Activated T-cell treated with anti-CD3 and anti-CD28 coated beads for 48 hours (primary cell): Measurements from ENCODE around the gene HEXIM2.

Source experiments
- DNase-seq: peaks from one replicate; pipeline ENCODE4 v3.0.0-alpha.2; 2020; ENCODE audit warnings: low read depth

HEXIM2 gene

DNA sequence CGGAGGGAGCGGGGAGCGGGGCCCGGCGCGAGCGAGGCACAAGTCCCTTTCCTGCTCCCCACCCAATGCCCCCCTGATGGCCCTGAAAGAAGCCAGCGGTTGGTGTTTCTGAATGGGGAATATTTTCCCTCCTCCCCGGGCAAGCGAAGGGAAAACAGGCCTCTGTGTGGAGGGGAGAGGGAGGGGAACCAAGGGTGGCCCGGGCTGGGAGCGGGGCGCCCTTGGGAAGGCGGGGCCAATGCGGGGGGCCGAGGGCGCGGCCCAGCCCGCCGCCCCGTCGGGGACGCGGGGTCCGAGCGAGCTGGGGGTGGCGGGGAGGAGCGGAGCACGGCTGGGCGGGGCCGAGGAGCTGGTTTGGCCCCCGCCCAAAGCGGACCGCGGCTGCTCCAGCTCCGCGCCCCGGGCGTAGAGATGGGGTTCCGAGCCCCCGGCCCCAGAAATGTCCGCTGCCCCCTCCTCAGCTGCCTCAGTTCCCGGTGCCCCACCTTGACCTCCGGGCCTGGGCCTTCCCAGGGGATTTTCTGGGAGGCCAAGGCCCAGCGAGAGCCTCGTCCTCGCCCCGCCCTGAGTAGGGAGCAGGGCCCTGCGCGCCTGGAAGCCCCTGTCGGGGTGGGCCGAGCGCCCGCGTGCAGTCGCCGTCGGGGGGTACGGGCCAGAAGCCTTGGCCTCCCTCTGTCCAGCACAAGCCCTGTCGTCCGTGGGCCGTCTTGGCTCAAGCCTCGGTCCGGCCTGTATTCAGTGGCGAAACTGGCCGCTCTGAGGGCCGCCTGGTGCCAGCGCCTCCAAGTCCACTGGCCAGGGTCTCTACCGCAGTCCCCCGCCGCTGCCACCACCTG lies 17.3 kb upstream of the HEXIM2 start:
- no peak for DNase-seq

DNA sequence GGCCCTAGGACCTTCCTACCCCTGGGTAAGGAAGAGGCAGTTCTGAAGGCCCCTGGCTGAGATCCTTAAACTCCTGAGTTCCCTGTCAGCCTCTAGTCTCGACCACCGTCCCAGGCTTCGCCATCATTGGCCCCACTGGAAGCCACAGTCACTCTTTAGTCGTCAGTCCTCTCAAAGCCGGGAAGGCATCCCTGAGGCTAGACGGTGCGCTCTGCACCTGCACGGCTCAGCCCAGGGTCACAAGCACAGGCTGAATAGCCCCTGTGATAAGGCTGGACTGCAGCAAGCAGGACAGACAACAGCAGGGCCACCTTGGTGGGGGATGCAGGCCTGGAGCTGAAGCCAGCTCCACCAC lies 16.7 kb upstream of the HEXIM2 start:
- DNase-seq: no peak

DNA sequence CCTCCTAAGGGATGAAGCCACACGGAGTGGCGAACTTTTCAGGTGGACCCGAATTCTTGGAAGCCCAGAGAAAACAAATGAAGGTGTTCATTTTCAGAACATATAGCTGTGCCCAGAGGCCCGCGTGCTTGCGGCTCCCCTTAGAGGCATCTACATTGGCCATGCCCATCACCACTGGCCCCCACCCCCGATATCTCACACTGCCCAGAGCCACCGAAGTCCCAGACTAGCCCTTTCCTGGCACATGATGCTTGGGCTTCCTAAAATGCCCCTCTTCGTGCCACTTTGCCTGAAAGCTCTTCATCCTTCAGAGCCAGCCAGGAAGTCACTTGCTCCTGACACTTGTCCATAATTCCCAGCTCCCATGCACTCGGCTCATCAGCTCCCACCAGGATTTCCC lies 15.5 kb upstream of the HEXIM2 start:
- DNase-seq: no peak

DNA sequence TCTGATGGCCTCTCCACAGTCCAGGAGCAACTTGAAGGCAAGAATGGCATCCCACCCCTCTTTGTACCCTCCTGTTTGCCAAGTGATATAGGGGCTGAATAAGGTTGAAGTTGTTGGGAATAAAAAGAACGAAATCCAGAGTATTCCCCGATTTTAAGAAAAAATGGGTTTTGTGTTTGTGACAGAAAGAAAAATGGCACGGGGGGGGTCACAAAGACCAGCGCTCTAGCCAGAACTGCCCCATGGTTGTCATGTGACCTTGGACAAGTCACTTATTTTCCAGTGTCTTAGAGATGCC lies 15.1 kb upstream of the HEXIM2 start:
- DNase-seq: no peak

DNA sequence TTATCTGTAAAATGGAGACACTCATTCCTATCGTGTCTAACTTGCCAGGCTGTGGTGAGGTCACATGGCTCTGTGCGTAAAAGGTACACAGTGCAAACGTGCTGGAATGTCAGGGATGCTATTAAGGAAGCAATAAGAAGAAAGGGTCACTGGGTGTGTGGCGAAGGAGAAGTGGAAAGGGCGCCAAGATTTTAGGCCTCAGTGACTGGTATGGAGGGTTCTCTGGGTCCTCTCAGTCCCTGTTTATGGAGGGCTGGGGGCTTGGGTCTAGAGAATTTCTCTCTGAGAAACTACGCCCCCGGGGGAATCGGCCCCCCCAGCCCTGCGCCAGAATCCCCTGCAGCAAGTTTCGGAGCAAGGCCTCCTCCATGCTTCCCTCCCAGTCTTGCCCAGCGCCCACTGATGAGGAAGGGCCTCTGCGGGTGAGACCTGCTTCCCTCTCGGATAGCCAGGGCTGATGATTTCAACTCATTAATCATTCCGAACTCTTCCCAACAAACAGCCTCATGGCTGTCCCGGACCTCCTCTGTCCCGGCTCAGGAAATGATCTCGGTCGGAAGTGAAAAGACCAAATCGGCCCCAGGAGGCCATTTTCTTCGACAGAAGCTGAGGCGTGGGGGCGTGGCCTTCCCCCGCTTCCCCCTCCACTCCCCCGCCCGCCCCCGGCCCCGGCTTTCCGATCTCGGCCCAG lies 14.6 kb upstream of the HEXIM2 start:
- DNase-seq: no peak

DNA sequence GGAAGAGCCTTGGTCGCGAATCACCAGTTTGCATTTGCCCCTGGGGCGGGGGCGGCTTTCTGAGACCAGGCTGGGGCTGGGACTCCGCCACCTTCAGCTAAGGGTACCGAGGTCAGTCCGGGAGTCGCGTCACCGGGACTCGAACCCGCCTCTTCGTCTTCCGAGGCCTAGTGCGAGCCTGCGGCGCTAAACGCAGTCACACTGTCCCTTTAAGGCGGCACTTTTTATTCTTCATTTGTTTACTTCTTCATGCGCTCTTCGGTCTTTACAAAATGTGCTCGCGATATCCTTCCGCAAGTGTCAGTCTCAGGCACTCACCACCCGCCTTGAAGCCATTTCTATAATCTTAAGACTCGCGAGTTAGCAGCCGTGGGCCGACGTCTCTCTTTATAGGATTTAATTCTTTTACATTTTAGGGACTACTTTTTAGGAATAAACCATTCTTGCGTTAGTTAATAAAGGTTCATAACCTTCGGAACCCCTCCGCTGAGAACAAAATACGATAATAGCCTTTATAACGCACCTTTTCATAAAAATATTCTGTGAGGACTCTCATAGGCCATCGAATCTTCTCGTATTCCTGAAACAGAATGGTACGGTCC lies 14.0 kb upstream of the HEXIM2 start:
- DNase-seq: peak; percentile 79

DNA sequence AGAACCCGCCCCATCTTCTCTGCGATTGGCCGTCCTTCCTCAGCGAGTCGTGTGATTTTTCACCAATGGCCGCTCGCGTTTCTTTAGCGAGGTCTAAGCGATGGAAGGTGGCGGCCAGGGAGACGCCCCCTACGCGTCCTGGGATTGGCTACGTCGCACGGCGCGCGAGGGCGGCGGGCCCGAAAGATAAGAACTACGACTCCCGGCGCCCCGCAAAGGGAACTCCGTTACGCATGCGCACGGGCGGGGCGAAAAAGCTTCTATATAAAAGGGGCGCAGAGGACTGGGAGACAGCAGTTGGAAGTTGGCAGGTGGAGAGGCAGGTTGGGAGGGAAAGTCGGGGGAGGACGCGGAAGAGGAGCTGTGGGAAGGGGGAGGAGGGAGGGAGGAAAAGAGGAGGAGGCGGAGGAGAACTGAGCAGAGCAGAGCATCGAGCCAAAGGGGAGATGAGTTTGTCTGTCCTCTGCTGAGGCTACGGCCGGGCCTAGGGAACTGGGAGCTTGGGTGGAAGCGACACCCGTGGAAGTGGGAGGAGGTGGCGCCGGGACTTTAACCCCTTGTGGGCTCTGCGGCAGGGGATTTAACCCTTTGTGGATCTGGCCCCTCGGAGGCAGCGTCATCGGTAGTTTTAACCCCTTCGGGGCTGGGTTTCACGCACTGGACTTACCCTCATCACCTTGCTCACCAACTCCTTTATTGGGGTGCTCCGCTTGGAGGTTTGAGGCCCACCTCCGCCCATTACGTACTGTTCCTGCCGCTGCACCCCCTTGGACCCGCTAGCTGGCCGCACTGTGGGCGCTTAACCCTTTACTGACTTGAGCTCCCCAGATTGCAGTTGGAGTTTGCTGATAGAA lies 13.3 kb upstream of the HEXIM2 start, which contains the start of gene HEXIM1:
Gene HEXIM1 (plus strand): TSS at position 293 of the 854 bp plus-strand sequence. CDS start 716 bp downstream, outside the sequence.
- DNase-seq: peak; percentile 98

DNA sequence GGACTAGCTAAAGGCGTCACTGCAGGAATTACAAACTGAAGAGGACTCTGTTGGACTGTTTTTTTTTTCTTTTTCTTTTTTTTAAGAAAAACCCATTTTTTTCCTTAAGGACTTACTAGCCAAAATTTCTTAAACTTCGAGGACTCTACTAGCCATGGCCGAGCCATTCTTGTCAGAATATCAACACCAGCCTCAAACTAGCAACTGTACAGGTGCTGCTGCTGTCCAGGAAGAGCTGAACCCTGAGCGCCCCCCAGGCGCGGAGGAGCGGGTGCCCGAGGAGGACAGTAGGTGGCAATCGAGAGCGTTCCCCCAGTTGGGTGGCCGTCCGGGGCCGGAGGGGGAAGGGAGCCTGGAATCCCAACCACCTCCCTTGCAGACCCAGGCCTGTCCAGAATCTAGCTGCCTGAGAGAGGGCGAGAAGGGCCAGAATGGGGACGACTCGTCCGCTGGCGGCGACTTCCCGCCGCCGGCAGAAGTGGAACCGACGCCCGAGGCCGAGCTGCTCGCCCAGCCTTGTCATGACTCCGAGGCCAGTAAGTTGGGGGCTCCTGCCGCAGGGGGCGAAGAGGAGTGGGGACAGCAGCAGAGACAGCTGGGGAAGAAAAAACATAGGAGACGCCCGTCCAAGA lies 12.5 kb upstream of the HEXIM2 start:
- DNase-seq: peak; percentile 71

DNA sequence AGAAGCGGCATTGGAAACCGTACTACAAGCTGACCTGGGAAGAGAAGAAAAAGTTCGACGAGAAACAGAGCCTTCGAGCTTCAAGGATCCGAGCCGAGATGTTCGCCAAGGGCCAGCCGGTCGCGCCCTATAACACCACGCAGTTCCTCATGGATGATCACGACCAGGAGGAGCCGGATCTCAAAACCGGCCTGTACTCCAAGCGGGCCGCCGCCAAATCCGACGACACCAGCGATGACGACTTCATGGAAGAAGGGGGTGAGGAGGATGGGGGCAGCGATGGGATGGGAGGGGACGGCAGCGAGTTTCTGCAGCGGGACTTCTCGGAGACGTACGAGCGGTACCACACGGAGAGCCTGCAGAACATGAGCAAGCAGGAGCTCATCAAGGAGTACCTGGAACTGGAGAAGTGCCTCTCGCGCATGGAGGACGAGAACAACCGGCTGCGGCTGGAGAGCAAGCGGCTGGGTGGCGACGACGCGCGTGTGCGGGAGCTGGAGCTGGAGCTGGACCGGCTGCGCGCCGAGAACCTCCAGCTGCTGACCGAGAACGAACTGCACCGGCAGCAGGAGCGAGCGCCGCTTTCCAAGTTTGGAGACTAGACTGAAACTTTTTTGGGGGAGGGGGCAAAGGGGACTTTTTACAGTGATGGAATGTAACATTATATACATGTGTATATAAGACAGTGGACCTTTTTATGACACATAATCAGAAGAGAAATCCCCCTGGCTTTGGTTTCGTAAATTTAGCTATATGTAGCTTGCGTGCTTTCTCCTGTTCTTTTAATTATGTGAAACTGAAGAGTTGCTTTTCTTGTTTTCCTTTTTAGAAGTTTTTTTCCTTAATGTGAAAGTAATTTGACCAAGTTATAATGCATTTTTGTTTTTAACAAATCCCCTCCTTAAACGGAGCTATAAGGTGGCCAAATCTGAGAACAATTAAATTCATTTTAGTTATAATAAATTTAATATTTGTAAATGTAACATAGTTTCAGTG lies 11.7 kb upstream of the HEXIM2 start:
- peak; percentile 36 for DNase-seq

DNA sequence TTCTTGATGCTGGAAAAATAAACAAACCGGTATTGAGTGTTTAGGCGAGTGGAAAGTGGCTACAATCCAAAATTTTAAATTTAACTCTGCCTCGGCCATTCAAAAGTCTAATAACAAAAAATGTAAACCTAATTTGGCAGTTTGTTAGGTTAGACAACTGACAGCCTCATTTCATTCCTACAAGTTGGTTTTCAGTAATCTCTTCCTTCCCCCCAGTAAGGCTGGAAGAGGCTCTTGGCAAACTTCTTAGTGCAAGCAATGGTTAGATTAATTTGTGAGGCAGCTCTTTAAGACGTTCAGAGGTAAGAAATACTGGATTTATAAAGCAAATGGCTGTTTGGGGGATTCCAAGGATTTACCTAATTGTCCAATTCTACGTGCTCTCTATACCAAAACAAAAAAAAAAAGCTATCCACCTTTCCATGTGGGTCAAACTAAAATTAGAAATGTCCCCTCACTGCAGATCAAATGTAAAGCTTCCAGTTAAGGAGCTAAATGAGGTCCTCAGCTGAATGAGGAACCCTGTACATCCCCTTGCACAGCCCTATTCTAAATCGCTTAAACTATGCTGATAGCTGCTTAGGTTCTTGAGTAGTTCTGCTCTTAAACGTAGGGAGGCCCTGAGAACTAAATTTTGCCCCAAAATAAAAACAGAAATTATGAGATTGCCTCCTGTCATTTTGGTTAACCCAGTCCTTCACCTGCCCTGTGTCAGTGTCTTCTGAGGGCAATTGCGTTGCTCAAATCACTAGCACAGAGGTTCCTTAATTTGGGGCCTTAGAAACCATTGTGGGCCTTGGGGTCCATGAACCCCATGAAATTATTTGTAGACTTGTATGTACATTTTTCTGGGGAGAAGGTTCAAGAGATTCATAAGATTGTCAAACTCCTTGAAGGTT lies 10.5 kb upstream of the HEXIM2 start:
- no peak for DNase-seq

DNA sequence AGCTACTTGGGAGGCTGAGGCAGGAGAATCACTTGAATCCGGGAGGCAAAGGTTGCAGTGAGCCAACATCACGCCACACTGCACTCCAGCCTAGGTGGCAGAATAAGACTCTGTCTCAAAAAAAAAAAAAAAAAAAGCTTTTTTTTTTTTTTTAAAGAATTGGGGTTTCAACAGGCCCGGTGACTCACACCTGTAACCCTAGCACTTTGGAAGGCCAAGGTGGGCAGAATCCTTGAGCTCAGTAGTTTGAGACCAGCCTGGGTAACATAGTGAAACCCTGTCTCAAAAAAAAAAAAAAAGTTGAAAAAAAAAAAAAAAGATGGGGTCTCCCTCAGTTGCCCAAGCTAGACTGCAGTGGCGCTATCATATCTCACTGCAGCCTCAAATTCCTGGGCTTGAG lies 6.6 kb upstream of the HEXIM2 start:
- no peak for DNase-seq

DNA sequence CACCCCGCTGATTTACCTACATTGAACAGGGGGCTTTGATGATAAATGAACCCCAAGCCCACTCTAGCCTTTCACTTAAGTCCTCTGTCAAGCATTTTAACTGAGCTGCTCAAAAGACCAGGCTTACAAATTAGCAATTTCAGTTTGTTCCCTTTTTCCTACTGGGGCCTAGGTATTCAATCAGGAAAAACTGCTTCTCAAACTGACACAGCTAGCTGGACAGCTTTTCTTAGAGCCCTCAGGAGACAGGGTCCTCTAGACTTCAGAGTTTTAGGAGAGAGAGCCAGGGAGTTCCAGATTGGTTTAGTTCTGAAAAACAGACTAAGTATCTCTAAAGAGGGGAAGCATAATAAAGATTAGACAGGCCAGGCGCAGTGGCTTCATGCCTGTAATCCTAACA lies 6.2 kb upstream of the HEXIM2 start:
- no peak for DNase-seq

DNA sequence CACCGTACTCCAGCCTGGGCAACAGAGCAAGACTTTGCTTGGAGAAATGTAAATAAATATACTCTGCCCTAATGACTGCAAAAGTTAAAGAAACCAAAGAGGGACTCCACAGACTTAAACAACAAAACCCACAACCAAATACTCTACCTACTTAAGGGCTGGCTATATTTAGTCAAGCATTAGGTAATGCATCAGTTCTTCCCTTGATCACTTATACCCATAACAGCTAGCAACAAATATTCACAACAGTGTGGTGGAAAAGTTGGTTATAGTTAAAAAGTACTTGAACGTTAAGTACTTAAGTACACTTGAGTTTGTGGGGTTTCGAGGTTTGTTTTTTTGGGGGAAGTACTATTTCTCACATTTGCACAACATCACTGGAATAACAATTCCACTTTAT lies 5.4 kb upstream of the HEXIM2 start:
- no peak for DNase-seq

DNA sequence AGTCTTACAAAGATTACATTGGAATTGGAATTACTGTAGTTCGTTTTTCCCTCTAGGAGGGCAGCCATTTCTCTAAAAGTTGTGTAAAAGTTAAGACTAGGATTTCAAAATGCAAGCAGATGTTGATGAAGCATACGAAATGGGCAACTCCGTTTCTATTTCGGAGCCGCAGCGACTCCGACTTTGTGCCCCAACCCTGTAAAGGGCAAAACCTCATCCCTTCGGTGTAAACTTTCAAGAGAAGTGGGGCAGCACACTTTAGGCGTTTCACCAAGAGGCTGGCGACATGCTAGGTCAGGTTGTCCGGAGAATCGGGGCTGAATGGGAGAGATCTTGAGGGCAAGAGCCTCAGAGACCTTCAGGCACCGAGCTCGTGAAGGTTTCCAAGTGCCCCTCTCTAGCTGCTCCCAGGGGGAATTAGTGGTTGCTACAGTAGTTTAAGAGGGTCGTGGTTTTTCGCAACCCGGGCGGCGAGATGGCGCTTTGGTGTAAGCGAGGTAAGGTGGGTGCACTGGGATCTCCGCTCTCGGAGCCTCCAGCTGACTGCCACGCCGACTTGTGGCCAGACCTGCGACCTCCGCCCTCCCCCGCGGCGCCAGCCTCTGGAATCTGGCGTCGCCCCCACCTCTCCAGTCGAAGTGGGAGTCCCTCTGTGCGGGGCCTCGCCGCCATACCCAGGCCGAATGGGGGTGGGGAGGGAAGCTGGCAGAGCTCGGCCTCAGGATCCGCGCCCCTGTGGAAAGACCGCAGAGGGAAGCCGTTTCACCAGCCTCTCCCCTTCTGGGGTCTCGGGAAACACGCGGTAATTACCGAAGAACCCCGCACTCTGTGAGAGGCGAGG lies 1.0 kb upstream of the HEXIM2 start:
- peak; percentile 41 for DNase-seq

DNA sequence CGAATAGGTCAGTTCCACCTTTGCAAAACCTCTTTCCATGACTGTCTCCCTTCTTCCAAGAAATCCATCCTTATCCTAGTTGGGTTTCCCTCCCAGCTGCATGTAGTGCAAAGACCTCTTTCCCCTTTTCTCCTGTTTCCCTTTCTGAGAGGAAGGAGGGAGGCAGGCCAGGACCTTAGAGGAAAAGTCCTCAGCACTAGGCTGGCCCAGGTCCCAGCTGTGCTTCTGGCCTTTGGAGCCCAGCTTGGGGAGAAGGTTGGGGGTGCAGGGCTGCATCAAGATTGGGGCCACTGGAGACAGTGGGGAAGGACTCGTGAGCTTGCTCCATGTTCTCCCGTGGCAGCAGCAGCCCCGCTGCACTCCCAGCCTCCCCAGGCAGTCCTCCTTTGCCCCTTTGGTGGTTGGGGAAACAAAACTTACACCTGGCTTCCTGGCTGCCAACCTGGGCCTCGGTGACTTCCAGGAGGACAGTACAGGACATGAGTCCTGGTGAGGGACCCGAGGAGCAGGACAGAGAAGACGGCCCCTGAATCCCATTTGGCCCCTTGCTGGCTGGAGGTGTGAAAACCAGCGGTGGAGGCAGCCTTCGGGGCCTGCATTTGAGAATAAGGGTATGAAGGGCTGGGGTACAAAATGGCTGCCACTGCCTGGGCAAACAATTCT lies 481 bp downstream of the HEXIM2 start:
- no peak for DNase-seq

DNA sequence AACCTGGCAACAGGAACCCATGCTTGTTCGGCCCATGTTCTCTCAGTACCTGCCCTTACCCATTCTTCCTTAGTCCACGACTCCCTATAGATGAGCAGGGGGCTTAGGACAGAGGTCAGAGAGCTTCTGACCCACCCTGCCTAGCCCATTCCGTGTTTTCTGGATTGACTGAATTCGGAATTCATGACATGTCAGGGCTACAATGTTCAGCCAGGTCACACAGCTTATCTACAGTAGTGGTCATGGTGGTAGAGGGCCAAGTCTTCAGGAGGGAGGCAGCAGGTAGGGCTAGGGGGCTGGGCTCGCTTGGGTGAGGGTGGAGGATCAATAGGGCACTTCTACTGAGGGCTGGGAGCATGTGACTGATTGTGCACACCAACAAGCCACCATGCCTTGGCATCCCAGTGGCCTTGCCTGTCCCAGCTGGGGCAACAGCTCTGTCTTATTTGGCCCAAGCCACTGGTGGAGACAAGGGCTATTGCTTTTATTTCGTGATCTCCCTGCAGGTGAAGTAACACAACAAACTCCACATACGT lies 3.1 kb downstream of the HEXIM2 start:
- no peak for DNase-seq

DNA sequence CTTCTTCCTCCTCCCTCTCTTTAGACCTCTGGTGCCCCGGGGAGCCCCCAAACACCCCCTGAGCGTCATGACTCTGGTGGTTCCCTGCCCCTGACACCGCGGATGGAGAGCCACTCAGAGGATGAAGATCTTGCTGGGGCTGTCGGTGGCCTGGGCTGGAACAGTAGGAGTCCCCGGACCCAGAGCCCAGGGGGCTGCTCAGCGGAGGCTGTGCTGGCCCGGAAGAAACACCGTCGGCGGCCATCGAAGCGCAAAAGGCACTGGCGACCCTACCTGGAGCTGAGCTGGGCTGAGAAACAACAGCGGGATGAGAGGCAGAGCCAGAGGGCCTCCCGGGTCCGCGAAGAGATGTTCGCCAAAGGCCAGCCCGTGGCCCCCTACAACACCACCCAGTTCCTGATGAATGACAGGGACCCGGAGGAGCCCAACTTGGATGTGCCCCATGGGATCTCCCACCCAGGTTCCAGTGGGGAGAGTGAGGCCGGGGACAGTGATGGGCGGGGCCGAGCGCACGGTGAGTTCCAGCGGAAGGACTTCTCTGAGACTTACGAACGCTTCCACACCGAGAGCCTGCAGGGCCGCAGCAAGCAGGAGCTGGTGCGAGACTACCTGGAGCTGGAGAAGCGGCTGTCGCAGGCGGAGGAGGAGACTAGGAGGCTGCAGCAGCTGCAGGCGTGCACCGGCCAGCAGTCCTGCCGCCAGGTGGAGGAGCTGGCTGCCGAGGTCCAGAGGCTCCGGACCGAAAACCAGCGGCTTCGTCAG lies 7.5 kb downstream of the HEXIM2 start:
- no peak for DNase-seq
